ENCODE data around the gene ZNF132.

GRCh38 chr19:58474997-58475713 lies 35.2 kb upstream of the ZNF132 start:
- TF ChIP-seq CTCF (IDR thresholded peaks at IDR 0.05) (no peak), POLR2A (IDR thresholded peaks at IDR 0.05) (no peak), EP300 (IDR thresholded peaks at IDR 0.05) (no peak)

Measured in upper lobe of left lung (tissue), 4 donors.